WTC11 (cell line): ENCODE measurements around the gene LMTK2. TPM values are rescaled to one million over a fixed set of nuclear protein-coding genes. Genes with fewer than 3 reads are reported as not detected.
A peak's percentile ranks its signal among the peaks of the same experiment; 100 is the strongest.

Experiments
- ATAC-seq: fragments of 200-7000 bp; cut with Tn5 transposase; 2 replicates; pipeline ENCODE4 v1.10.0; 2021; ENCODE audit warnings: mild to moderate bottlenecking, moderate library complexity
- CTCF ChIA-PET: fragments of 300-600 bp; sonication (Branson Sonifier 250); formaldehyde crosslinking; loops from one replicate; lab custom pipeline; 2021; ENCODE audit warnings: antibody characterized with exemption; lab: Charles Lee
- POLR2A ChIA-PET: fragments of 350-600 bp; sonication (Branson Sonifier 250); formaldehyde crosslinking; loops from one replicate; lab custom pipeline; 2021; ENCODE audit warnings: antibody characterized with exemption; lab: Charles Lee
- DNase-seq: peaks from one replicate; pipeline ENCODE4 v3.0.0; 2021; ENCODE audit warnings: low spot score
- H3K27ac Mint-ChIP-seq: 2 replicates; pipeline ENCODE4 v1.8.0; 2021; ENCODE audit warnings: mixed read lengths
- H3K27me3 Mint-ChIP-seq: 2 replicates; pipeline ENCODE4 v1.8.0; 2021; ENCODE audit warnings: low read depth, mild to moderate bottlenecking, moderate library complexity, mixed read lengths
- H3K36me3 Mint-ChIP-seq: 2 replicates; pipeline ENCODE4 v1.8.0; 2021; ENCODE audit warnings: mixed read lengths
- H3K4me1 Mint-ChIP-seq: 2 replicates; pipeline ENCODE4 v1.8.0; 2022; ENCODE audit warnings: mixed read lengths
- H3K4me3 Mint-ChIP-seq: 2 replicates; pipeline ENCODE4 v1.8.0; 2021; ENCODE audit warnings: mild to moderate bottlenecking, moderate library complexity, mixed read lengths
- H3K9me3 Mint-ChIP-seq: 2 replicates; pipeline ENCODE4 v1.8.0; 2021; ENCODE audit warnings: mixed read lengths
- ATF6 ChIP-seq: sonication (generic); formaldehyde crosslinking; IDR thresholded peaks from 2 replicates; pipeline ENCODE4 v1.8.1; 2023; ENCODE audit warnings: mild to moderate bottlenecking, missing genetic modification reagents
- ETV6 ChIP-seq: sonication (generic); formaldehyde crosslinking; IDR thresholded peaks from 2 replicates; pipeline ENCODE4 v1.8.1; 2022; ENCODE audit warnings: mild to moderate bottlenecking, missing genetic modification reagents
- IRF1 ChIP-seq: sonication (generic); formaldehyde crosslinking; IDR thresholded peaks from 2 replicates; pipeline ENCODE4 v1.8.0; 2023; ENCODE audit warnings: missing genetic modification reagents
- NFATC4 ChIP-seq: fragments of 250-450 bp; sonication (Bioruptor Pico); IDR thresholded peaks from 2 replicates; pipeline ENCODE4 v1.9.0; 2021; ENCODE audit warnings: mild to moderate bottlenecking
- NFYB ChIP-seq: sonication (generic); formaldehyde crosslinking; conservative IDR thresholded peaks from 2 replicates; pipeline ENCODE4 v1.8.0; 2022; ENCODE audit warnings: low read depth, missing genetic modification reagents
- PREB ChIP-seq: sonication (generic); formaldehyde crosslinking; IDR thresholded peaks from 2 replicates; pipeline ENCODE4 v1.8.1; 2022; ENCODE audit warnings: mild to moderate bottlenecking, missing genetic modification reagents, moderate library complexity, borderline replicate concordance
- RELA ChIP-seq: sonication (generic); formaldehyde crosslinking; IDR thresholded peaks from 2 replicates; pipeline ENCODE4 v1.8.1; 2022; ENCODE audit warnings: missing genetic modification reagents, mild to moderate bottlenecking, borderline replicate concordance
- SP1 ChIP-seq: sonication (generic); formaldehyde crosslinking; conservative IDR thresholded peaks from 2 replicates; pipeline ENCODE4 v1.8.1; 2022; ENCODE audit warnings: missing genetic modification reagents
- TP53 ChIP-seq: sonication (generic); formaldehyde crosslinking; IDR thresholded peaks from 2 replicates; pipeline ENCODE4 v1.8.1; 2023; ENCODE audit warnings: mild to moderate bottlenecking, missing genetic modification reagents
- ZBTB43 ChIP-seq: sonication (generic); formaldehyde crosslinking; IDR thresholded peaks from 2 replicates; pipeline ENCODE4 v1.8.1; 2023; ENCODE audit warnings: mild to moderate bottlenecking, missing genetic modification reagents
- ZNF138 ChIP-seq: sonication (generic); formaldehyde crosslinking; conservative IDR thresholded peaks from 2 replicates; pipeline ENCODE4 v1.8.1; 2022; ENCODE audit warnings: mild to moderate bottlenecking, moderate library complexity, missing genetic modification reagents
- ZNF532 ChIP-seq: fragments of 250-450 bp; sonication (Bioruptor Pico); IDR thresholded peaks from 2 replicates; pipeline ENCODE4 v1.9.0; 2021; ENCODE audit warnings: mild to moderate bottlenecking, borderline replicate concordance
- total RNA-seq: library from RNA; stranded (reverse); gene quantifications from 3 replicates; pipeline ENCODE4 v1.2.3, GENCODE V29; 2021

The LMTK2 gene
- total RNA-seq, 1 experiment from 2014 or later = 24.3 TPM

- H3K4me1 Mint-ChIP-seq = peaks cover 5% of the 10 kb centered on the region
- H3K4me3 Mint-ChIP-seq = no peak overlapping the region
- no peaks in the 10 kb centered on the region for H3K27me3 Mint-ChIP-seq
- ChIA-PET POLR2A (no interaction called here), CTCF (interaction anchor here (1.3 to 2.0 kb wide), 3 partner anchors 18 to 127 kb away, joined by 3 to 6 read pairs (median 6); no protein-coding TSS in a partner anchor)
- TF ChIP-seq ZBTB43 (CRISPR knock-in tag) = no peak
- no peak for TF ChIP-seq ZNF138 (CRISPR knock-in tag)
- no peak for DNase-seq
- no peak overlapping the region for H3K27ac Mint-ChIP-seq
- peaks cover 47% of the 10 kb centered on the region for H3K36me3 Mint-ChIP-seq
- H3K9me3 Mint-ChIP-seq = peaks cover 12% of the 10 kb centered on the region
- no peak for ATAC-seq
These were observed 41.9 kb downstream of the LMTK2 start for GRCh38 chr7:98148607-98149006.

- TF ChIP-seq PREB (CRISPR knock-in tag) (no peak), NFYB (CRISPR knock-in tag) (no peak), SP1 (CRISPR knock-in tag) (no peak), ZNF532 (CRISPR knock-in tag) (no peak)
- Mint-ChIP-seq H3K36me3 (peaks cover 48% of the 10 kb centered on the region), H3K4me1 (peaks cover 5% of the 10 kb centered on the region), H3K27ac (no peak overlapping the region), H3K9me3 (peaks cover 12% of the 10 kb centered on the region), H3K27me3 (no peaks in the 10 kb centered on the region), H3K4me3 (no peak overlapping the region)
- DNase-seq (no peak), ATAC-seq (no peak)
- ChIA-PET POLR2A (no interaction called here), CTCF (interaction anchor here (1.3 to 2.0 kb wide), 3 partner anchors 17 to 128 kb away, joined by 3 to 6 read pairs (median 6); no protein-coding TSS in a partner anchor)
These were observed 42.5 kb downstream of the LMTK2 start for GRCh38 chr7:98149116-98149692.

GRCh38 chr7:98151884-98152283 is 45.2 kb downstream of the LMTK2 start:
- H3K9me3 Mint-ChIP-seq = no peaks in the 10 kb centered on the region
- DNase-seq (no peak), ATAC-seq (no peak)
- TF ChIP-seq ATF6 = no peak
- peaks cover 52% of the 10 kb centered on the region for H3K36me3 Mint-ChIP-seq
- peak overlapping the region; percentile 73; the same call in 1 of the 2 replicates for H3K27ac Mint-ChIP-seq
- CTCF ChIA-PET = interaction anchor here (0.5 kb wide), 1 partner anchor 159 kb away, joined by 3 read pairs; no protein-coding TSS in a partner anchor
- POLR2A ChIA-PET = no interaction called here
- peaks cover 5% of the 10 kb centered on the region for H3K4me1 Mint-ChIP-seq
- H3K27me3 Mint-ChIP-seq = no peaks in the 10 kb centered on the region
- no peak overlapping the region for H3K4me3 Mint-ChIP-seq

- Mint-ChIP-seq H3K27me3 (no peaks in the 10 kb centered on the region), H3K4me1 (peaks cover under 1% of the 10 kb centered on the region; the same call in 1 of the 2 replicates), H3K4me3 (no peak overlapping the region), H3K36me3 (peaks cover 51% of the 10 kb centered on the region), H3K9me3 (no peaks in the 10 kb centered on the region)
- no peak for DNase-seq
- ChIA-PET CTCF (interaction anchor here (1.1 kb wide), 1 partner anchor 12 kb away, joined by 5 read pairs; no protein-coding TSS in a partner anchor), POLR2A (no interaction called here)
- ATAC-seq = no peak
- TF ChIP-seq IRF1 (no peak), TP53 (no peak), PREB (CRISPR knock-in tag) (no peak), NFATC4 (CRISPR knock-in tag) (no peak), RELA (CRISPR knock-in tag) (no peak), ZNF138 (CRISPR knock-in tag) (no peak), ATF6 (no peak), ETV6 (CRISPR knock-in tag) (no peak)
- TF ChIP-seq, all 79 proteins: peak for 0
- H3K27ac Mint-ChIP-seq = no peak overlapping the region
These were observed 50.0 kb downstream of the LMTK2 start for GRCh38 chr7:98156700-98157099.
